HuH-7 (cell line): Measurements from ENCODE around the gene TULP3.

Source experiments
- DNase-seq: peaks from one replicate; pipeline ENCODE4 v3.0.0; 2011; ENCODE audit warnings: low spot score

TULP3 gene

DNA sequence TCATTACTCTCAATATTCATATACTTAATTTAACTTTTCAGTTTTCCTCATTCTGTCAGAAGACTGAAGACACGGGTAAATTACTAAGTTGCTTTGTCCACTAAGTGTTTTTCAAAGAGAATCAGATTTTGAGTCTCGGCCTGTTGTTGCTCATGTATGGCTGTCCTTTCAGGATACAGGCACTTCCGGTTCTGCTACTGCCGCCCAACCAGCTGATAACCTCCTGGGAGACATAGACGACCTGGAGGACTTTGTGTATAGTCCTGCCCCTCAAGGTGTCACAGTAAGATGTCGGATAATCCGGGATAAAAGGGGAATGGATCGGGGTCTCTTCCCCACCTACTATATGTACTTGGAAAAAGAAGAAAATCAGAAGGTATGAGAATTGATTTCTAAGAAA lies 40.2 kb downstream of the TULP3 start:
- no peak for DNase-seq

DNA sequence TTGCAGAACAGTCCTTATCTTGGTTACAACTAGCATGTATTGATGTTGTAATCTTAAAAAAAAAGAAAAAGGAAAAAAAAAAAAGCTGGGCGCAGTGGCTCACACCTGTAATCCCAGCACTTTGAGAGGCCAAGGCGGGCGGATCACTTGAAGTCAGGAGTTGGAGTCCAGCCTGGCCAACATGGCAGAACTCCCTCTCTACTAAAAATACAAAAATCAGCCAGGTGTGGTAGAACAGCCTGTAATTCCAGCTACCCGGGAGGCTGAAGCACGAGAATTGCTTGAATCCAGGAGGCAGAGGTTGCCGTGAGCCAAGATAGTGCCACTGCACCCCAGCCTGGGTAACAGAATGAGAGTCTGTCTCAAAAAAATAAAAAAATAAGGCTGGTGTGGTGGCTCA lies 42.9 kb downstream of the TULP3 start:
- no peak for DNase-seq

DNA sequence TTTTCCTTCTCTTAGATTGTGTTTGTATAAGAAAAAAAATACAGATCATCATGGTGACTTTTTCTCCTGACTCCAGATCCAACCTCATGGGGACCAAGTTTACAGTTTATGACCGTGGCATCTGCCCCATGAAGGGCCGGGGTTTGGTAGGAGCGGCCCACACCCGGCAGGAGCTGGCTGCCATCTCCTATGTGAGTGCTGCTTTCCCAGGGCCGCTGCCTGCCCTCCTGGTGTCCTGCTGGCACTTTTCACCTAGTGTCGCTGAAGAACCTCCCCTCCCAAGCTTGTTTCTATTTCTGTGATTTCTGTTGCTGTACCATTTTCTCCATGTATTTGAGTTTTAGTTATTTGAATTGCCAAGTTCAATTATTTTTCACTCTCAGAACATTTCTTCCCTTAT lies 43.7 kb downstream of the TULP3 start:
- no peak for DNase-seq

DNA sequence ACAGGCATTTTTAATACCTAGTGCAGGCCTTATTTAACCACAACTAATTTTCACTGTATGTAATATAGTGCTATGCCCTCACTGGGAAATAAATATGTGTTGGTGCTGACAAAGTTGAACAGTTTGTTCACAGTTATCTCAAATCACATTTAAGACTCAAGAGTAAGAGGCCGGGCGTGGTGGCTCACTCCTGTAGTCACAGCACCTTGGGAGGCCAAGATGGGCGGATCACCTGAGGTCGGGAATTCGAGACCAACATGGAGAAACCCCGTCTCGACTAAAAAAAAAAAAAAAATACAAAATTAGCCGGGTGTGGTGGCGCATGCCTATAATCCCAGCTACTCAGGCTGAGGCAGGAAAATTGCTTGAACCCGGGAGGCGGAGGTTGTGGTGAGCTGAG lies 45.6 kb downstream of the TULP3 start:
- DNase-seq = no peak

DNA sequence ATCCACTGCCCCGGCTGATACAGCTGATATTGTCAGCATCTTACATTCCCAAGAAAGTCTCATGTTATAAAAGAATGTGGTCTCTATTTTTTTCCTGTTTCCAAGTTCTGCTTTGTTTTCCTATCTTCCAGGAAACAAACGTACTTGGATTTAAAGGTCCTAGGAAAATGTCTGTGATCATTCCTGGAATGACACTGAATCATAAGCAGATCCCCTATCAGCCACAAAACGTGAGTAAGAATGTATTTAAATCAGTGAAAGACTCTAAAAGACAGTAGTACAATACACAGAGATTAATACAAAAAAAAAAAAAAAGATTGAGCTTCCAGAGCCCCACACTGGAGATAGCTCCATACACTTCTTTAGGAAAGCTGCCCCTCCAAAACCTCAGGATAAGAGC lies 46.8 kb downstream of the TULP3 start:
- no peak for DNase-seq

DNA sequence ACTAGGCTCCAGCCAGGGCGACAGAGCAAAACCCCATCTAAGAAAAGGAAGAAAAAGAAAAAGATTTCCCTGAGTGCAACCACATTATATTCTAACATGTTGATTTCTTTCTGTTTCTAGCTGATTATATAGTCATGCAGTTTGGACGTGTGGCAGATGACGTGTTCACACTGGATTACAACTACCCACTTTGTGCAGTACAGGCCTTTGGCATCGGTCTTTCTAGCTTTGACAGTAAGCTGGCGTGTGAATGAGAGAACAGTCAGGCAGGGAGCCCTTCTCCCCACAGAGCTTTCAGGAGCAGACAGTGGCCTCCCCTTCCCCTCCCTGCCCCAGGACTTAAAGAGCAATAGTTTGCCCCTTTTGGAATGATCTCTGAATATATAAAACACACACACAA lies 48.5 kb downstream of the TULP3 start:
- no peak for DNase-seq

DNA sequence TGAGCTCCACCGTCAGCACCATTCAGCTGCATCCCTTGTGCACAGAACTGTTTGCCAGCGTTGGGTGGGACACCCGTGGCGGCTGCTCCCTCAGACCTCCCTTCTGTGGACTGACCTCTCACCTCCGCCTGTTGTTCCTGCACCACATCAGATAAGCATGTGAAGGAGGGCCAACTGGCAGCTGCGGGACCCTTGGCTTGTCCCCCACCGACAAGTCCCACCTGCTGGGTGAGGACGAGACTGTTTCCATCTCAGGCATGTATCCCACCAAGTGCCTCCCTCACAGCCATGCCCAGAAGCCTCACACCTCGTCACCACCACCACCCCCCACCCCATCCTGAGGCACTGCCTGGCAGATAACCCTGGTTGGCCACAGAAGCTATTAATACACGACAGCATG lies 49.9 kb downstream of the TULP3 start:
- no peak for DNase-seq

DNA sequence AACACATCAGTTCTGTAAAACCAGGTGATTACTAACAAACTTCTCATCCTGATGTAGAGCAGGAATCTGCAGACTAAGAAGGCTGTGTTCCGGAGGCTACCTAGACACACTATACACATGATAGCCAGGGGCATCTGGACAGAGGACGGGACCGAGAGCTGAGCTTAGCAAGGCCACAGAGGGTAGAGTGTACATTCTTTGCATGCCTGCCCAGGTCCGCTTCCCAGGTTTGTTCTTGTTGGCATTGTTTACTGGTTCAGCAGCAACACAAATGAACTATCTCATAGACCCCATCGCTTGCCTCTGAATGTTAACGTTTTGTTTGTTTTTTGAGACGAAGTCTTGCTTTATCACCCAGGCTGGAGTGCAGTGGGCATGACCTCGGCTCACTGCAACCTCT lies 50.8 kb downstream of the TULP3 start:
- no peak for DNase-seq

DNA sequence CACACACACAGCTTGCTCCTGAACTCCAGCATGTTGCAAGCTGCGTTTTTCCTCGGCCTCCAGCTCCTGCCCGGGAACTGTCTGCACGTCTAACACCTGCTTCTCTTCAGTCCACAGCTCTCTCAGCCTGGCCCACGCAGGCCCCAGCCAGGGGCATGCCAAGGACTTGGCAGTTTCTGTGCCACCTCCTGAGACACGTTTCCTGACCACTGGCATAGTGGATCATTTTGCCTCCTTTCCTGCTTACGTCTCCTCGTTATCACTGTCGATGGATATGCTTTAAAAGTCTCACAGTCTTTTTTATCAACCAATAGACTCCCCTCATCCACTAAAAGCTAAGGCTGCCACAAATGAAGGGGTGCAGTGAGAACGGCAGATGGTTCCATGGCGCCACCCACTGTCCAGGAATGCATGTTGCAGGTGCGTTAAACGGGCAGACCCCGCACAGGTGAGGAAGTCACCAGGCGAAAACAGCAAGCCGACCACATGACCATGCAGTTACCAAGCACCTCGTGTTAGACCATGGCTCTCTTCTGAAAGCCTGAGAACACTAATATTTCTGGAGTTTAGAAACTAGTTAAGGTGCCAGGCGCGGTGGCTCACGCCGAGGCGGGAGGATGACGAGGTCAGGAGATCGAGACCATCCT lies 53.8 kb downstream of the TULP3 start:
- DNase-seq = peak; percentile 66

DNA sequence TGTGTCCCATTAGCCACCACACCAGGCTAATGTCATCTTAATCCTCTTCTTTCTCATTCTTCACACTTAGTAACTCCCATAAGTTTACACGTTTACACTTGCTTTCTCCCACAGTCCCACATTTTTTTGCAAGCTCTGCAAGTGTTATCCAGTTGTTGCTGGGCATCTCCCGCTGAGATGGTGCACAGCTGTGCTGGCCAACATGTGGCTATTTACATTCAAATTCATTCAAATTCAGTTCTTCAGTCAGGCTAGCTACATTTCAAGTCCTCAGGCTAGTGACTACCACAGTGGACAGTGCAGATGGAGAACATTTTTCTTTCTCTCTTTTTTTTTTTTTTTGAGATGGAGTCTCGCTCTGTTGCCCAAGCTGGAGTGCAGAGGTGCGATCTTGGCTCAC lies 58.7 kb downstream of the TULP3 start:
- no peak for DNase-seq

DNA sequence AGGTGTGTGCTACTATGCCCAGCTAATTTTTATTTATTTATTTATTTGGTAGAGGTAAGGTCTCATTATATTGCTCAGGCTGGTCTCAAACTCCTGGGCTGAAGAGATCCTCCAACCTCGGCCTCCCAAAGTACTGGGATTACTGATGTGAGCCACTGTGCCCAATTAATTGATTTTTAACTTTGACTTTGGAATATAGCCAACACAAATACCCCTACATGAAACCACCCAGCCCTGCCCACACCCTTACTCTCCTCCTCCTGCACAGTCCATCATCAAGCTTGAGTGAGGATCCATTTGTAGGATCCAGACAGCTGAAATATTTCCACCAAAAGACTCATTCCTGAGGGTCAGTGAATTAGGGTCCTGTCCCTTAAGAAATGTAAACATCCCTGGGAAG lies 65.2 kb downstream of the TULP3 start:
- DNase-seq = no peak

DNA sequence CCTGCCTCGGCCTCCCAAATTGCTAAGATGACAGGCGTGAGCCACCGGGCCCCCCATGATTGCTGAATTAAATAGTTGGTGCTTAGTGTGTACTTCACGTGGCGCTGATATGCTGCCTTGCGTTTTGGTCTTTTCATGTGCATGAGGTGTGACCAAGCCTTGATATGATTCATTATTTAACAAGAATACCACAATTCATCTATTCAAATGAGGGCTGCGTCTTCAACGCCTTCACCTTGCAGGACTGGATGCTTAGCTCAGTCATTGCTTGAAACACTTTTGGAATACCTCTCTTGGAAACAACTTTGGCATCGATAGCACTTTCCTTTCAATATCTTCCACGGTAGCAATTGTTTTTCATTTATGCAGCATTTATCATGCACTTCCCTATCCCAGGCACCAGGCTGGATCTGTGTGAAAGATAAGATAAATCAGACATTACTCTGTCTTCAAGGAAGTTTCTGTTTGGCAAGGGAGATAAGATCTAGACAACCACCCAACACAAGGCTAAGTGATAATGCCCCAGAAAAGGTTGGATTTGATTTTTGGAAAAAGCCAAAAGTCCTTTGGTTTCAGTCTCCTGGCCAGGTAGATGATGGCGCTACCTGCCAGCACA lies 67.2 kb downstream of the TULP3 start:
- no peak for DNase-seq

DNA sequence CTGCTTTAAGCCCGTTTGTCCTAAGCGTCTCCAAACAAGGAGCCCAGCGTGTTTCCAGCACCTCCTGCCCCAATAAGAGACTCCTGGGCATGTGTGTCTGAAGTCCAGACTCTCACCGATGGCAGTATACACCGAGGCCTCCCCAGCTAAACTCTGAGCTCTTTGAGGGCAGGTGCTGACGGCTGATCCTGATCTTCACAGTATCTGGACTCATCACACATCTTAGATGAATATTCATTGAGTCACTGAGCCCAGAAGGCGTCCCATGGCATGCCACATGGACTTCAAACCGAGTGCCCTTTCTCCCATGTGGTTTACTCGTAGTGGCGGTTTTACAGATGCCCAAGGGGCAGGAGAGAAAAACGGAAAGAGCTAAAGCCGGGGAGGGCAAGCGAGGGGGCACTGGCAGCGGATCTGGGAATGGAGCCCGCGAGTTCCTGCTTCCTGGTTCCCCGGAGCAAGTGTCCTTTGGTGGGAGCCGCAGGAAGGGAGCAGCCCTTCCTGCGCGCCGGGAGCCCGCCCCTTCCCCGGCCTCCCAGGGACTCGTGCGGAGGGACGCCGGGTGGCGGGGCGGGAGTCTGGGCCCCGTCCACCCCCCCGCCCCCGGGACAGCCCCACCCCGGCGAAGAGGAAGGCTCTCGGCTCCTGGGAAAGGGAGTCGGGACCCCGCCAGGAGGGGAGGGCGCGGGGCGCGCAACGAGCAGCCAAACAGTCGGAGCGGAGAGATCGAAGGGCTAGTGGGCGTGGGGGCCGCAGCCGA lies 67.9 kb downstream of the TULP3 start:
- DNase-seq = peak; percentile 82

DNA sequence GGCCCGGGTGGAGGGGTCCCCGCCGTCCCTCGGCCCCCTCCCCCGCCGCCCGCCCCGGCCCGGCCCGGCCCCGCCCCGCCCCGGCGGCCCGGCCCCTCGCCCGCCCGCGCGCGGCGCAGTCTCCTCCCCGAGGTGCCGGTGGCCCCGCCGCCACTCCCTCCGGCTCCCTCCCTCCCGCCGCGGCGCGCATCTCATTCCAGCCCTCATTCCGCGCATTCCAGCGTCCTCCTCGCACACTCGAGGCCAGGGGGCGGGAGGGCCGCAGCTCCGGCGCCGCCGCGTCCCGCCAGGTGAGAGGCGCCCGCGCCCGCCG lies 68.5 kb downstream of the TULP3 start, which contains the start of gene TEAD4:
Gene TEAD4, plus strand, starts transcription at position 206 of the 313 bp plus-strand sequence.
- DNase-seq = peak; percentile 90

DNA sequence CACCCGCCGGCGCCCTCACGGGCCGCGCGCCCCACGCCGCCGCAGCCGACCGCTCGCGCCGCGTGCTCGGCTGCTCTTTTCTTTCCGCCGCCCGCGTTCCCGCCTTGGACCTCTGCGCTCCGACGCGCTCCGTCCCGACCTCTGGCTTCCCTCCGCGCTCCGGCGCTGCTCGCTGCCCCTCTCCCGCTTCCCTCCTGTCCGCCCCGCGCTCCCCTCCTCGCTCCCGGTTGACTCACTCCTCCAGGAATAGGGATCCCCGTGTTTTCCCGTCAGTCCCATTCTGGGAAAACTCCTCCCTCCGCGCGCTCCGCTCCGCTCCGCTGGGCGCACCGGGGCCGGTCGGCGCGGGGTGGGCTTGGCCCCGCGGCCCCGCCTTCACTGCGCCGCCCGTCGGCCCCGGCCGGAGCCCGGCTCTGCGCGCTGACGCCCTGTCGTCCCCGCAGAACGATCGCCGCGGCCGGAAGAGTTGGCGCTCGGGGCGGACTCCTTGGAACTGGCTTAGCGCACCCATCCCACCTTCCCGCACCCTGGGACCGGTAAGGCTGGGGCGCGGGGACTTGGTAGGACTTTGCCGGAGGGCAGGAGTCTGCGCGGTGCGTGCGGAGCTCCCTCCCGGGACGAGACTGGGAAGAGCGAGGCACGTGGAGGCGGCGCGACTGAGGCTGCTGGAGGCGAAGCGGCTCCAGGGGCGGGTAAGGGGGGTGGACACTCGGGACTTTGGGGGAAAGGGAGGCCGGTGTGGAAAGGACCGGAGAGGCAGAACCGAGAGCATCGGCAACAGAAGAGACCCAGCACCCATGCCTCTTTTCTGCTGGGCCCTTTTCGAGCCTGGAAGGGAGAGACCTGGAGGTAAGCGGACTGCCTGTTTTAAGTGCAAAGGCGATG lies 69.1 kb downstream of the TULP3 start:
- DNase-seq = peak; percentile 63

DNA sequence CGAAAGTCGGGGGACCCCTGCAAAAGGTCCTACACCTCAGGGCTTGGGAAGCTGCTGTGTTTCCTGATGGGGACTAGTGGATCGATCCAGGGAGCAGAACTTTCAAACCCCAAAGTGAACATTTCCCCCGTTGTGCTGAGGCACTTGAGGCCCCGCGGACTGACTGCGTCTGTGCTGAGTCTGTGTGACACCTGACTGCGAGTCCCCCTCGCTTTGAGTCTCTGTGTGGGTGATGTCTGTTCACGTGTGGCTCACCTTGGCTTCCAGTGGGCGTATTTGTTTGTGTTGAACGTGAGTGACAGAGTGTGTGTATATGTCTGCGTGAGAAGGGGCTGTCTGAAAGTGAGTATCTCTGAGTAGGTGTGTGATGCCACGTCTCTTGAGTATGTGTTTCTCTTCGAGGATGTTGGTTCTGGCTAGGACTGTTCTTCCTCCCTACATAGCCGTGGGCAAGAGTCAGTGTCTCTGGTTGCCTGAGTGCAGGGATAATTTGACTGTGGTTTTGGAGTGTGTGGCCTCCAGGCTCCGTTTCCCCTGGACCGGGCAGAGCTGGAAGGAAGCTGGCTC lies 69.8 kb downstream of the TULP3 start:
- no peak for DNase-seq

DNA sequence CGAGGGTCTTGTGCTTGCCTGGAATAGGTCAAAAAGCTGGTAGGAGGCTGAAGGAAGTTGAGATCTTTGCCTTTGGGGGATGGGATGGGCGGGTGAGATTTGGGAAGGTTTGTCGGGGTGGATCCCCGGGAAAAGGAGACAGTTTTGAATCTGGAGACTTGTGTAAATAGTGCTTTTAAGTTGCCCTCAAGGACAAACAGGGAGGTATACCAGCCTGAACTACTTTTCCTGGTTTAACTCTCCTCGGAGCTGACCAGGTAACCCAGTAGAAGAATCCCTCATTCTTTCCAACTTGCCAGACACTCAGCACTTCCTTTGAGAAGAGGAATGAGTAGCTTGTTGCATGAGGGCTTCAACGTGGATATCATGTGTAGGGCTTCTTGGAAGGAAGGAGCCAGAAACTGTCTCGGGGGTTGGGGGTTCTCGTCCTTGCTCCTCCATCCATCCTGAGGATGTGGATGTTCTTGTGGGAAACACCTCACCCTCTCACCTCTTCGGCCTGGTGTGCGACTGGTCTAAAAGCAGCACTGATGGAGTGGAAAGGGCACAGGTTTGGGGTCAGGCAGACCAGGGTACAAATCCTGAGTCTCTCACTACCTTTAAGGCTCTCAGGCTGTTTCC lies 70.4 kb downstream of the TULP3 start:
- no peak for DNase-seq

DNA sequence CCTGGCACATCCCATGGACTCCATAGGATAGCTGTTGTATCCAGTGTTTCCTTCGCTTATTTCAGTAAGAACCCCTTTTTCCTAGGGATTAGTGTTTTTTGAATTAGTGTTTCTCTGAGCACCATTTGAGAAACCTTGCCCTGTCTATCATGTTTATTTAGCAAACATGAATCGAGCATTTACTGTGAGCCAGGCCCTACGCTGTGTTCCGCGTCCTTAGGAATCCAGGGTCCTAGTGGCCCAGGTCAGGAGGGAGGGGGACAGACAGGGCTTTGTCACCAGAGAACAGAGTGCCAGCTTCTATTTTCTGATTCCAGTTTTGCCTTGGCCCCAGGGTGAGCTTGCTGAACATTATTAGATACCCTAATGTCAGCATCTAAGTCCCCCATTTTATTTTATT lies 71.0 kb downstream of the TULP3 start:
- DNase-seq = no peak

DNA sequence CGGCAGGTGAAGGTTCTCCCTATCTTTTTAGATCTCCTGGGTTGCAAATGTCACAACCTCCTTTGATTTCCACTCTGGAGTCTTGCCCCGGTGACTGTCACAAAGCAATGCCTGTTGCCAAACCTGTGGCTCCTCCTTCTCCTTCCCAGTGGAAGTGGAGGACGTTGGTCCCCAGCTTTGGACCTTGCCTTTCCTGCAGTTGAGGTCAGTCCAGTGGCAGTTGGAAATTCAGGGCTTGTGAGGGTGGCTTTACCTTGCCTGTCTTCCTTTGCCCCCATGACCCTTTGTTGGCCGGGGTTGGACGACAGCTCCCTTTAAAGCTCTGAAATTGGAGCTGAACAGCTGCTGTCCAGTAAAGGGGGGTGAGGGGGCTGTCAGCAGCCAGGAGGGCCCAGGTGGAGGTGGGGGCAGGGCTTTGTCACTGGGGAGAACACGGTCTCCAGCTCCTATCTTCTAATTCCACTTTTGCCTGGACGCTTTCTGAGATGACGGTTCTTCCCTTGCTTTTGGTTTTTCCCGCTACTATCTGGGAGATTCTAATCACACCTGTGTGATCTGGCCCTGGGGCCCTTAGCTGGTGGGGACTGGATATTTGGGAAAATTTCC lies 72.6 kb downstream of the TULP3 start:
- peak; percentile 53 for DNase-seq

DNA sequence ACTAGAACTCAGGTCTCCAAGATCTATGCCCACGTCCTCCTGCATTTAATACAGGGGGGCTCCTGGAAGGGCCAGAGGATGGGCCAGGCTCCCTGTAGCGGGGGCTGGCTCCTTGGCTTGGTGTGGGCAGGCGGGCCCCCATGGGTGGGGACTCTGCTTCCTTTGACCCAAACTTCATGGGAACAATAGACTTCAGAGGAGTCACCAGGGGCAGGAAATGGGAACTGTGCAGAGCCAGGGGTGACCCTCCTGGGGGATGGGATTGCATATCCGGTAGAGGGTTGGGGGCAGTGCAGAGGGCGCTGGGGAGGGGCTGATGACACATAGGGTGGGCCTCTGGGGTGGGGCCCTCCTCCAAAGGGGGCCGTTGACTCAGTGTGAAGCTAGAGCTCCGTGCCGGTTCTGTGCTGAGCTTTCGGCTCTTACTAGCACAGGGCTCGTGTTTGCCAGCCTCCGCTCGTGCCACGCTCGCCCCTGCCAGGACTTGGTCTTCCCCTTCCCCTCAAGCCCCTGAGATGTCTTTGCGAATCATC lies 73.1 kb downstream of the TULP3 start:
- DNase-seq = no peak

DNA sequence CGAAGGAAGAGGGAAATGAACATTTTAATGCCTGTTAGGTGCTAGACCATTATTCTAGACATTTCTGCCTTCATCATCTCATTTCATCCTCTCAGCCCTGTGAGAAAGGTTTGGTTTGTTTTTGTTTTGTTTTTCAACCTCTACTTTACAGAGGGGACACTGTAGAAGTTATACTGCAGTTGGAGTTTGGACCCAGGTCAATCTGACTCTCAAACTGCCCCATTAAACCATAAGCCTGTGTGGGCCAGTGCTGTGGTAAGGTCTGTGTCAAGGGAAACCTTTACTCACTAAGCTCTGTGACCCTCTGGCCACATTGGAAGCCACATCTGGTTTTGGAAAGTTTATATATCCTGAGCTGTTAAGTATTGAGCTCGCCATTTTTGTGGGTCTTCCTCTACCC lies 77.0 kb downstream of the TULP3 start:
- DNase-seq = peak; percentile 75
